ENCODE measurements around the gene LARGE1. TPM values are rescaled to one million over a fixed set of nuclear protein-coding genes. Genes with fewer than 3 reads are reported as not detected.

LARGE1 gene
- total RNA-seq, 1 donor from 2014 or later, result 27.4 TPM

DNA sequence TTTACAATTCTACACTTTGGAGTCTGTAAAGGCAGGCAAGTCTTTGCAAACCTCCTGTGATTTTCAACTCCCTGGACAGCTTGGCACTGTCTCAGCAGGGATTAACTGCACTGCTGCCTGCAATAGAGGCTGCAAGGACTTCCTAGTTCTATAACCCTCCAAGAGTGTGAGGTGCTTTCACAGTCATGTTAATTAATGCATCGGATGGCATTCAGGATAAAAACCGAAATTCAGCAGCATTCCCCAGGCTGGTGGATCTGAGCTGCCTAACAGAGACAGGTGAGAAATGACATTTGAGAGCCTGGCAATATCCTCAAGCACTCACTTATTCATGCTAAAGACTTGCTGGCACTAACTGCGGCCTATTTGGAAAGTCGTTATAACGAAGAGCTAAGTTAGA is 85.0 kb downstream of the LARGE1 start:
- no peaks in the 10 kb centered on the region for H3K9me3 ChIP-seq
- H3K4me1 ChIP-seq, result peaks cover 7% of the 10 kb centered on the region
- DNase-seq (no peak), ATAC-seq (no peak)
- H3K4me3 ChIP-seq, result no peak overlapping the region
- intact Hi-C loops (cut with DNase I), result no loop called here
- no peaks in the 10 kb centered on the region for H3K27me3 ChIP-seq (ENCODE audit: low read depth)
- no peak overlapping the region for H3K27ac ChIP-seq
- TF ChIP-seq, protein P1, sequence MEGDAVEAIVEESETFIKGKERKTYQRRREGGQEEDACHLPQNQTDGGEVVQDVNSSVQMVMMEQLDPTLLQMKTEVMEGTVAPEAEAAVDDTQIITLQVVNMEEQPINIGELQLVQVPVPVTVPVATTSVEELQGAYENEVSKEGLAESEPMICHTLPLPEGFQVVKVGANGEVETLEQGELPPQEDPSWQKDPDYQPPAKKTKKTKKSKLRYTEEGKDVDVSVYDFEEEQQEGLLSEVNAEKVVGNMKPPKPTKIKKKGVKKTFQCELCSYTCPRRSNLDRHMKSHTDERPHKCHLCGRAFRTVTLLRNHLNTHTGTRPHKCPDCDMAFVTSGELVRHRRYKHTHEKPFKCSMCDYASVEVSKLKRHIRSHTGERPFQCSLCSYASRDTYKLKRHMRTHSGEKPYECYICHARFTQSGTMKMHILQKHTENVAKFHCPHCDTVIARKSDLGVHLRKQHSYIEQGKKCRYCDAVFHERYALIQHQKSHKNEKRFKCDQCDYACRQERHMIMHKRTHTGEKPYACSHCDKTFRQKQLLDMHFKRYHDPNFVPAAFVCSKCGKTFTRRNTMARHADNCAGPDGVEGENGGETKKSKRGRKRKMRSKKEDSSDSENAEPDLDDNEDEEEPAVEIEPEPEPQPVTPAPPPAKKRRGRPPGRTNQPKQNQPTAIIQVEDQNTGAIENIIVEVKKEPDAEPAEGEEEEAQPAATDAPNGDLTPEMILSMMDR (IDR thresholded peaks at IDR 0.05), result no peak
- no peaks in the 10 kb centered on the region for H3K36me3 ChIP-seq

DNA sequence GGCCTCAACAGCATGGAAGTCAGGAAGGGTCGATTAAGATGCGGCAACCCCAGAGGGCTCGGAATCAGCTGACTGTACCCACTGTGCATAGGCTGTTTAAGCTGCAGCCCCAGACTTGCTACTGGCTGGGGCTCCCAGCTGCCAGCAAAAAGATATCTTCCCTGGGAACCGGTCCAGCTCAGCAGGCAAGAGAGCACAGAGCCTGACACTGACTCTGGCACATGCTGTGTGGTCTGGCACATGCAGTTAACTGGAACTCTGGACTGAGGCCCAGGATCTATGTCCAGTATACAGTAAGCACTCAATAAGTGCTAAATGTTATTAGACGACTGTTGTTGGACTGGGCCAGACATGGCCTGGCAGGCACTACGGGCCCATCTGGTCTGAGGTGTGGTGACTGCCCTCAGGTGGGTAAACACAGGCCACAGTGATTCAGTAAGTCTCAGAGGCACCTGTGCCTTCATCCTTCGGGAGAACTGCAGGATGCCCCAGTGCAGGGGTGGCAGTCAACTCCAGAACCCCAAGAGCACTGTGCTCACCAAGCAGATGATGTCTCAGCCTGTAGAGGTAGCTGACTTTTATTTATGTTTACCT is 87.6 kb downstream of the LARGE1 start:
- H3K4me3 ChIP-seq, result no peak overlapping the region
- H3K27me3 ChIP-seq (ENCODE audit: low read depth), result no peaks in the 10 kb centered on the region
- no peaks in the 10 kb centered on the region for H3K9me3 ChIP-seq
- intact Hi-C loops (cut with DNase I), result no loop called here
- TF ChIP-seq, protein P1 (IDR thresholded peaks at IDR 0.05), result no peak
- no peak overlapping the region for H3K27ac ChIP-seq
- no peak for DNase-seq
- no peak for ATAC-seq
- H3K4me1 ChIP-seq, result no peaks in the 10 kb centered on the region
- no peaks in the 10 kb centered on the region for H3K36me3 ChIP-seq

DNA sequence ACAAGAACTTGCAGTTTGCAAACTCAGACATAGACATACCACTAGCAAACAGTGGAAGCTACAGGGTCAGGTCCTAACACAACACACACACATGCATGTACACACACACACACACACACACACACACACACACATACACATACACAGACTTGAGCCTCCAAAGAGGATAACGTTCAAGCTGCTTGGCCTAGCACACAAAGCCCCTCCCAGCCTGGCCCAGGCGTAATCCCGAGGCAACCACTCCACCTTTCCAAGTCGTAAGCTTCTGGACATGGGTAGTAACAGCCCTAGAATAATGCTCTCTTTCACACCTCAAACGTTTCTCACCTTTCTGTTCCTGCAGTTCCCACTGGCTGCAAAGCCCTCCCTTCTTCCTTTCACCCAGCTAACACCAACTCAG is 88.6 kb downstream of the LARGE1 start:
- H3K4me3 ChIP-seq, result no peak overlapping the region

DNA sequence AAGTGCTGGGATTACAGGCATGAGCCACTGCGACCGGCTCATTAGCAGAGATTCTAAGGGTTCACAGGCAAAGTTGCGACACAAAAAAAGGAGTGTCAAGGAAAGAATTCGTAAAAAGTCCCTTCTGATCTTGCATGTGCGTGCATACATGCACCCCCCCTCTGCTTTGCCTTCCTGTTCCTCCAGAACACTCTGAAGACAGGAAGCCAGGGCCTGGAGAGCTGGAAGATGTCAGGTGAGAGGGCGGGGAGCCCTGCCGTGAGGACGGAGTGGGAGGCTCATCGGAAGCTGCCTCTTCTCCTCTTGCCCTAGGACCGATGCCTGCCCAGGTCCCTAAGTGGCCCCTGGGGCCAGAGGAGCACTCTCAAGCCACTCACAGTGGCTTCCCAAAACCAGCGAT is 89.1 kb downstream of the LARGE1 start:
- Histone ChIP-seq H3K4me1 (no peaks in the 10 kb centered on the region), H3K9me3 (no peaks in the 10 kb centered on the region), H3K4me3 (no peak overlapping the region), H3K36me3 (no peaks in the 10 kb centered on the region), H3K27ac (no peak overlapping the region), H3K27me3 (ENCODE audit: low read depth) (no peaks in the 10 kb centered on the region)
- DNase-seq, result no peak
- ATAC-seq, result no peak
- TF ChIP-seq, protein P1 (IDR thresholded peaks at IDR 0.05), result no peak
- intact Hi-C loops (cut with DNase I), result no loop called here

More for the DNA sequence above, 88.6 kb downstream of the LARGE1 start:
- H3K9me3 ChIP-seq, result no peaks in the 10 kb centered on the region
- TF ChIP-seq, protein P1 (IDR thresholded peaks at IDR 0.05), result no peak
- H3K36me3 ChIP-seq, result no peaks in the 10 kb centered on the region
- ATAC-seq, result no peak
- no peak for DNase-seq
- no peaks in the 10 kb centered on the region for H3K4me1 ChIP-seq
- H3K27ac ChIP-seq, result no peak overlapping the region
- no peaks in the 10 kb centered on the region for H3K27me3 ChIP-seq (ENCODE audit: low read depth)
- intact Hi-C loops (cut with DNase I), result no loop called here

DNA sequence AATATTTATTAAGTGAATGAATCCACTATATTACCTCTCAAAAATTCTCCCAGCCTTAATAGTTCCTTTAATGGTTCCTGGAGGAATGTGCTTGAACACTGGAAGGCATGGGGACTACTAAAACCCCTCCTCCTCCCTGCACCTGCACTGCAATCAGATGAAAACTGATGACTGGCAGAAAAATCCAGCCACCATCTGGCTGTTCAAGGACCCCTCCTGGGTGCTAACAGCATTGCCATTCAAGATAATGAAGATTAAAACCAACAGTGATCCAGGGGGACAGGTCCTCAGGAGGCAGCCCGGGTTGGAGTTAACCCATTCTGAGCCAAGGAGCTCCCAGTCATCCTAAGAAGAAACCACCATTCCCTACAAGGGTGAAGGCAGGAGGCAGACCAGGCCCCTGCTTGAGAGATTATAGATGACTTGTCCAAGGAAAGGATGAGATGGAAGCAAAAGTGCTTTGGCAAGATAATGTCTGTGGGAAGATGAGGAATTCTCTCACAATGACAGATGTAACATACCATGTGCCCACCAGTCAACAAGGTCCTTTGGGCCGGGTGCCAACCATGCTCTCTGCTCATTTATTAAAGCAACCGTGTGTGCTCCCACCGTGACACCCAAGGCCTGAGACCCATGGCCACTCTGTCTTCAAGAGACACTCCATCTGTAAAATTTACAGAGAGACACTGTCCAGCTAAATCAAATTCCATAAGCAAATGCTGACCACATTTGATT is 90.6 kb downstream of the LARGE1 start:
- Histone ChIP-seq H3K9me3 (no peaks in the 10 kb centered on the region), H3K36me3 (no peaks in the 10 kb centered on the region), H3K27me3 (ENCODE audit: low read depth) (no peaks in the 10 kb centered on the region), H3K27ac (no peak overlapping the region), H3K4me3 (no peak overlapping the region), H3K4me1 (no peaks in the 10 kb centered on the region)
- TF ChIP-seq, protein P1 (IDR thresholded peaks at IDR 0.05), result no peak
- intact Hi-C loops (cut with DNase I), result no loop called here
- ATAC-seq (no peak), DNase-seq (no peak)

Measured in lower lobe of right lung (tissue), 2 donors.